ENCODE measurements around the gene PLA1A.

DNA sequence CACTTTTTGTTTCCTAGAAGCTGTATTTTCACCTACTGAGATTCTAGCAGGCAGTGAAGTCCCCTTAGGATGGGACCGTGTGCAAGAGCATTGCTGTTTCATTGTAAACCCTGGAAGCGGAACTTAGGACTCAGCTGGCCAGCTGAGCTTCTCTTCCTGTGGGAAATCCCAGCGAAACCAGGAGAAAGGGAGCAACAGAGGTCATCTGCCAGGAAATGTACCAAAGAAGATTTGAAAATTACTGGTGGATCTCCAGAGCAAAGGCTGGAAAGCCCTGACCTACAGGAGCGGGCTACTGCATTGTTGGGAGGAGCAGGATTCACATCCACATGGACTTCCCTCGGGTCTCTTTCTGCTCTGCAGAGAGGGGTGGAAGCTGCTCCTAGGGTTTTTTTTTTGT lies 26.0 kb upstream of the PLA1A start:
- TF ChIP-seq, protein P1, sequence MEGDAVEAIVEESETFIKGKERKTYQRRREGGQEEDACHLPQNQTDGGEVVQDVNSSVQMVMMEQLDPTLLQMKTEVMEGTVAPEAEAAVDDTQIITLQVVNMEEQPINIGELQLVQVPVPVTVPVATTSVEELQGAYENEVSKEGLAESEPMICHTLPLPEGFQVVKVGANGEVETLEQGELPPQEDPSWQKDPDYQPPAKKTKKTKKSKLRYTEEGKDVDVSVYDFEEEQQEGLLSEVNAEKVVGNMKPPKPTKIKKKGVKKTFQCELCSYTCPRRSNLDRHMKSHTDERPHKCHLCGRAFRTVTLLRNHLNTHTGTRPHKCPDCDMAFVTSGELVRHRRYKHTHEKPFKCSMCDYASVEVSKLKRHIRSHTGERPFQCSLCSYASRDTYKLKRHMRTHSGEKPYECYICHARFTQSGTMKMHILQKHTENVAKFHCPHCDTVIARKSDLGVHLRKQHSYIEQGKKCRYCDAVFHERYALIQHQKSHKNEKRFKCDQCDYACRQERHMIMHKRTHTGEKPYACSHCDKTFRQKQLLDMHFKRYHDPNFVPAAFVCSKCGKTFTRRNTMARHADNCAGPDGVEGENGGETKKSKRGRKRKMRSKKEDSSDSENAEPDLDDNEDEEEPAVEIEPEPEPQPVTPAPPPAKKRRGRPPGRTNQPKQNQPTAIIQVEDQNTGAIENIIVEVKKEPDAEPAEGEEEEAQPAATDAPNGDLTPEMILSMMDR (IDR thresholded peaks at IDR 0.05 in 4 of 5, conservative IDR thresholded peaks at IDR 0.05 in 1 of 5), result no peak
- no peak for TF ChIP-seq POLR2A (IDR thresholded peaks at IDR 0.05)

All from gastrocnemius medialis (tissue), 4 donors.